ENCODE measurements around the gene ECHS1. TPM values are rescaled to one million over a fixed set of nuclear protein-coding genes. Genes with fewer than 3 reads are reported as not detected.

The ECHS1 gene
- polyA plus RNA-seq, 3 donors = 34.6 to 102 (median 85.1) TPM

DNA sequence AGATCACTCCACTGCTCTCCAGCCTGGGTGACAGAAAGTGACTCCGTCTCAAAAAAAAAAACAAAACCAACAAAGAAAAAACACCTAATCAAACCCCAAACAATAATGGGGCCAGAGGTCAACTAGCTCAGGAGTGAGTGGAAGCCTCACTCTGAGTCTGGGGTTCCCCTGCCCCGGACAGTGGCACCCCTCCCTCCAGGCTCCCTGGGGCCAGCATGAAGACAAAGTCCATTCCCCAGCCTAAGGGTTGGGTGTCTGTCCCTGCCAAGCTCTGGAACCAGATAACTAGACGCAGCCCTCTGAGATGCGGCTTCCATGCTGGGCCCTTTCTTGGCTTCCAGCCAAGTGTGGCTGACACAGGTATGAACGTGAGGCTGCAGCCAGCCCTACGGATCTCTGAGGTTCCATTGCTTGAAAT is 13.6 kb downstream of the ECHS1 start:
- Histone ChIP-seq H3K27me3 (ENCODE audit: control insufficient read depth in 2 of 2, insufficient read depth in 2 of 2, low read length in 2 of 2) (no peaks in the 10 kb centered on the region), H3K79me2 (ENCODE audit: insufficient read depth, low read length) (peaks cover 3% of the 10 kb centered on the region), H3K9ac (ENCODE audit: insufficient read depth, low read length, poor library complexity, severe bottlenecking) (no peak overlapping the region), H3K4me2 (replicated peaks; ENCODE audit: extremely low read depth, low read length, poor library complexity, severe bottlenecking) (no peak overlapping the region), H4K20me1 (ENCODE audit: insufficient read depth, low read length) (peaks cover 18% of the 10 kb centered on the region), H3K36me3 (replicated peaks in 1 of 2; ENCODE audit: control insufficient read depth in 1 of 2, insufficient read depth in 2 of 2, low read length in 2 of 2) (peaks cover 22 to 37% of the 10 kb centered on the region in 2 donors), H3K4me1 (ENCODE audit: control insufficient read depth in 1 of 2, insufficient read depth in 2 of 2, low read length in 2 of 2) (peaks cover 11 to 20% of the 10 kb centered on the region in 2 donors), H3K4me3 (replicated peaks in 1 of 3; ENCODE audit: low read depth in 2 of 3, low read length in 3 of 3) (no peak overlapping the region), H2AFZ (ENCODE audit: insufficient read depth, low read depth, low read length, poor library complexity, severe bottlenecking) (no peak overlapping the region), H3K27ac (ENCODE audit: low read depth in 1 of 2, low read length in 2 of 2) (no peak overlapping the region), H3K9me3 (replicated peaks in 1 of 2; ENCODE audit: control insufficient read depth in 1 of 2, insufficient read depth in 1 of 2, low read length in 2 of 2) (no peaks in the 10 kb centered on the region)
- TF ChIP-seq, protein P1, sequence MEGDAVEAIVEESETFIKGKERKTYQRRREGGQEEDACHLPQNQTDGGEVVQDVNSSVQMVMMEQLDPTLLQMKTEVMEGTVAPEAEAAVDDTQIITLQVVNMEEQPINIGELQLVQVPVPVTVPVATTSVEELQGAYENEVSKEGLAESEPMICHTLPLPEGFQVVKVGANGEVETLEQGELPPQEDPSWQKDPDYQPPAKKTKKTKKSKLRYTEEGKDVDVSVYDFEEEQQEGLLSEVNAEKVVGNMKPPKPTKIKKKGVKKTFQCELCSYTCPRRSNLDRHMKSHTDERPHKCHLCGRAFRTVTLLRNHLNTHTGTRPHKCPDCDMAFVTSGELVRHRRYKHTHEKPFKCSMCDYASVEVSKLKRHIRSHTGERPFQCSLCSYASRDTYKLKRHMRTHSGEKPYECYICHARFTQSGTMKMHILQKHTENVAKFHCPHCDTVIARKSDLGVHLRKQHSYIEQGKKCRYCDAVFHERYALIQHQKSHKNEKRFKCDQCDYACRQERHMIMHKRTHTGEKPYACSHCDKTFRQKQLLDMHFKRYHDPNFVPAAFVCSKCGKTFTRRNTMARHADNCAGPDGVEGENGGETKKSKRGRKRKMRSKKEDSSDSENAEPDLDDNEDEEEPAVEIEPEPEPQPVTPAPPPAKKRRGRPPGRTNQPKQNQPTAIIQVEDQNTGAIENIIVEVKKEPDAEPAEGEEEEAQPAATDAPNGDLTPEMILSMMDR (IDR thresholded peaks at IDR 0.05) = no peak
- H3K4me3 Mint-ChIP-seq = no peak overlapping the region
- WGBS (ENCODE audit: insufficient coverage) = 65% methylated on average over 6 of the region's 6 CpGs
- no peak for DNase-seq
- intact Hi-C loops (cut with micrococcal nuclease) = no loop called here
- peaks cover 0 to 6% (median 2%) of the 10 kb centered on the region in 3 donors for H3K27me3 Mint-ChIP-seq (ENCODE audit: low read depth in 3 of 3)
- peaks cover 12% of the 10 kb centered on the region for H3K4me1 Mint-ChIP-seq
- H3K36me3 Mint-ChIP-seq = peaks cover 25 to 33% of the 10 kb centered on the region in 2 donors
- H3K27ac Mint-ChIP-seq = peak overlapping the region in 1 of 7 donors; percentile 56
- peaks cover 0 to 1% (median 0%) of the 10 kb centered on the region in 7 donors for H3K9me3 Mint-ChIP-seq

DNA sequence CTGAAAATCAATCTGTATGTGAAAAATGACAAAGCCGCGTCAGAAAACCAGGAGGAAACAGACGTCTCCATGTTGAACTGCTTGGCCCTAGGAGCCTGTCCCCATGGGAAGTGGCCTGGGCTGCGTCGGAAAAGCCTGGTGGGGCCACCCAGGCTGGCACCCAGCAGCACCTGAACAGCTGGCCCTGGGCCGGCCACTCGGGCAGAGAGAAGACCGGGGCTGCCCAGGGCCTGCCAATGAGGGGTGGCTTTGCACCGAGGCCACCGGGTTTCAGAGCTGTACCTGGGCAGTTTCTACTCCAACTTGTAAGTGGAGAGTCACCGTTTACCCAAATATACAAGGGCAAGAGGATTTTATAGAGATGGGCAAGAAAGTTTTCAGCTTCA is 14.2 kb downstream of the ECHS1 start:
- intact Hi-C loops (cut with micrococcal nuclease) = no loop called here
- TF ChIP-seq, protein P1 (IDR thresholded peaks at IDR 0.05) = no peak
- no peaks in the 10 kb centered on the region for H3K27me3 ChIP-seq (ENCODE audit: control insufficient read depth in 2 of 2, insufficient read depth in 2 of 2, low read length in 2 of 2)
- Mint-ChIP-seq H3K9me3 (peaks cover 0 to 1% (median 0%) of the 10 kb centered on the region in 7 donors), H3K36me3 (peaks cover 23 to 27% of the 10 kb centered on the region in 2 donors), H3K4me1 (peaks cover 12% of the 10 kb centered on the region), H3K27ac (peak overlapping the region in 2 of 7 donors; percentile 57 to 89), H3K27me3 (ENCODE audit: low read depth in 3 of 3) (peaks cover 0 to 6% (median 2%) of the 10 kb centered on the region in 3 donors), H3K4me3 (no peak overlapping the region)
- H3K4me1 ChIP-seq (ENCODE audit: control insufficient read depth in 1 of 2, insufficient read depth in 2 of 2, low read length in 2 of 2) = peaks cover 11 to 20% of the 10 kb centered on the region in 2 donors
- H2AFZ ChIP-seq (ENCODE audit: insufficient read depth, low read depth, low read length, poor library complexity, severe bottlenecking) = no peak overlapping the region
- no peak overlapping the region for H3K4me2 ChIP-seq (replicated peaks; ENCODE audit: extremely low read depth, low read length, poor library complexity, severe bottlenecking)
- H3K79me2 ChIP-seq (ENCODE audit: insufficient read depth, low read length) = peaks cover 3% of the 10 kb centered on the region
- H4K20me1 ChIP-seq (ENCODE audit: insufficient read depth, low read length) = peaks cover 24% of the 10 kb centered on the region
- H3K9me3 ChIP-seq (replicated peaks in 1 of 2; ENCODE audit: control insufficient read depth in 1 of 2, insufficient read depth in 1 of 2, low read length in 2 of 2) = no peaks in the 10 kb centered on the region
- no peak overlapping the region for H3K4me3 ChIP-seq (replicated peaks in 1 of 3; ENCODE audit: low read depth in 2 of 3, low read length in 3 of 3)
- H3K36me3 ChIP-seq (replicated peaks in 1 of 2; ENCODE audit: control insufficient read depth in 1 of 2, insufficient read depth in 2 of 2, low read length in 2 of 2) = peaks cover 16 to 30% of the 10 kb centered on the region in 2 donors
- WGBS (ENCODE audit: insufficient coverage) = 90% methylated on average over 8 of the region's 11 CpGs
- no peak overlapping the region for H3K9ac ChIP-seq (ENCODE audit: insufficient read depth, low read length, poor library complexity, severe bottlenecking)
- no peak for DNase-seq
- no peak overlapping the region for H3K27ac ChIP-seq (ENCODE audit: low read depth in 1 of 2, low read length in 2 of 2)

Measured in CD14-positive monocyte (primary cell).